A673 (cell line): Measurements from ENCODE around the gene LMO2. TPM values are rescaled to one million over a fixed set of nuclear protein-coding genes. Genes with fewer than 3 reads are reported as not detected.
"Not testable (repeated sequence)": the region's sequence is repeated elsewhere in the genome, so short reads cannot be mapped to it uniquely, and the experiment has no call there.

Source experiments
- BruUV-seq: library from RNA; stranded (reverse); fragments of 400-500 nt; replicated peaks from 2 replicates; lab custom pipeline; 2021; lab: Mats Ljungman, UMichigan
- CTCF ChIA-PET: fragments of 300-600 bp; sonication (Branson Sonifier 250); formaldehyde crosslinking; loops from one replicate; lab custom pipeline; 2022; ENCODE audit warnings: antibody characterized with exemption; lab: Charles Lee
- POLR2A ChIA-PET: fragments of 300-600 bp; sonication (Branson Sonifier 250); formaldehyde crosslinking; loops from one replicate; lab custom pipeline; 2022; ENCODE audit warnings: antibody characterized with exemption; ENCODE audit not compliant: low non-redundant PET; lab: Charles Lee
- DNase-seq: peaks from one replicate; pipeline ENCODE4 v3.0.0-alpha.2; 2015; ENCODE audit warnings: low spot score
- H3K27ac ChIP-seq: fragments of 200-600 bp; sonication (generic); 2 replicates; pipeline ENCODE4 v1.5.1; 2016; ENCODE audit warnings: mixed run types, low read depth, mild to moderate bottlenecking, mixed read lengths, antibody characterized with exemption, low read length; ENCODE audit not compliant: poor library complexity, severe bottlenecking
- H3K27me3 ChIP-seq: fragments of 200-600 bp; sonication (generic); replicated peaks from 2 replicates; pipeline ENCODE4 v1.6.1; 2017; ENCODE audit warnings: mixed run types, low read depth, mild to moderate bottlenecking, mixed read lengths, antibody characterized with exemption, low read length; ENCODE audit not compliant: insufficient read depth, poor library complexity
- H3K36me3 ChIP-seq: fragments of 200-600 bp; sonication (generic); 2 replicates; pipeline ENCODE4 v1.6.1; 2016; ENCODE audit warnings: mixed run types, mild to moderate bottlenecking, mixed read lengths, antibody characterized with exemption, low read length; ENCODE audit not compliant: insufficient read depth, poor library complexity, severe bottlenecking
- H3K4me1 ChIP-seq: fragments of 200-600 bp; sonication (generic); 2 replicates; pipeline ENCODE4 v1.6.1; 2017; ENCODE audit warnings: mixed run types, mild to moderate bottlenecking, mixed read lengths, antibody characterized with exemption, low read length; ENCODE audit not compliant: insufficient read depth, poor library complexity, severe bottlenecking
- H3K4me3 ChIP-seq: fragments of 200-600 bp; sonication (generic); 2 replicates; pipeline ENCODE4 v1.5.1; 2016; ENCODE audit warnings: low read depth, mixed run types, mild to moderate bottlenecking, mixed read lengths, low read length; ENCODE audit not compliant: poor library complexity, severe bottlenecking
- H3K9me3 ChIP-seq: fragments of 200-600 bp; sonication (generic); 2 replicates; pipeline ENCODE4 v1.6.1; 2016; ENCODE audit warnings: mixed run types, low read depth, mild to moderate bottlenecking, mixed read lengths, antibody characterized with exemption, low read length; ENCODE audit not compliant: poor library complexity, severe bottlenecking
- CTCF ChIP-seq: fragments of 300-800, 200-600 bp; sonication (generic); conservative IDR thresholded peaks from 2 replicates; pipeline ENCODE4 v1.5.1; 2017; ENCODE audit warnings: low read depth, mild to moderate bottlenecking, antibody characterized with exemption, low read length, moderate library complexity, mixed read lengths
- EZH2 ChIP-seq: fragments of 200-600 bp; sonication (generic); IDR thresholded peaks from 2 replicates; pipeline ENCODE4 v1.6.1; 2017; ENCODE audit warnings: borderline replicate concordance, low read depth, mild to moderate bottlenecking, mixed read lengths, antibody characterized with exemption, low read length; ENCODE audit not compliant: poor library complexity, severe bottlenecking
- intact Hi-C: fragments of 100-400 bp; cut with micrococcal nuclease; formaldehyde crosslinking; loops from one replicate; pipeline ENCODE4 v1.10.0; 2022; ENCODE audit not compliant: unreplicated experiment
- total RNA-seq: library from RNA; stranded (reverse); gene quantifications from 2 replicates; pipeline ENCODE4 v1.2.3, GENCODE V29; 2021

LMO2 gene
- total RNA-seq, 1 experiment from 2014 or later, result 39.0 TPM

- DNase-seq, result no peak
- Histone ChIP-seq H3K27ac (no peak overlapping the region), H3K9me3 (no peaks in the 10 kb centered on the region), H3K4me1 (no peaks in the 10 kb centered on the region), H3K36me3 (no peaks in the 10 kb centered on the region), H3K4me3 (peak overlapping the region; percentile 42), H3K27me3 (peaks cover 2% of the 10 kb centered on the region)
- CTCF ChIA-PET, result interaction anchor here (0.6 to 3.5 kb wide), 10 partner anchors 14 to 1079 kb away, joined by 3 to 35 read pairs (median 4); no protein-coding TSS in a partner anchor
- intact Hi-C loops, result loop anchor here (1.0 to 10.0 kb wide), 7 partner anchors 21 to 1104 kb away; partner anchors contain the start of genes C11orf91 and CSTF3
- TF ChIP-seq EZH2, result no peak
- TF ChIP-seq CTCF, result no peak
- POLR2A ChIA-PET, result interaction anchor here (0.5 to 0.6 kb wide), 2 partner anchors 338 to 520 kb away, joined by 3 to 4 read pairs; no protein-coding TSS in a partner anchor
- BruUV-seq, result no TSS peak
Measured at GRCh38 chr11:33828604-33829429, 63.1 kb downstream of the LMO2 start.

- no peak for DNase-seq
- Histone ChIP-seq H3K9me3 (no peaks in the 10 kb centered on the region), H3K27ac (no peak overlapping the region), H3K4me3 (no peak overlapping the region), H3K27me3 (peaks cover 6% of the 10 kb centered on the region), H3K4me1 (no peaks in the 10 kb centered on the region), H3K36me3 (no peaks in the 10 kb centered on the region)
- ChIA-PET CTCF (interaction anchor here (0.5 kb wide), 1 partner anchor 127 kb away, joined by 8 read pairs; the partner anchor contains the start of gene C11orf91), POLR2A (no interaction called here)
- intact Hi-C loops, result loop anchor here (5.0 to 10.0 kb wide), 5 partner anchors 110 to 1102 kb away; partner anchors contain the start of genes C11orf91 and CSTF3
- no TSS peak for BruUV-seq
- TF ChIP-seq CTCF (no peak), EZH2 (no peak)
Measured at GRCh38 chr11:33827206-33827605, 64.7 kb downstream of the LMO2 start.

- ChIA-PET CTCF (interaction anchor here (1.0 kb wide), 1 partner anchor 17 kb away, joined by 3 read pairs; no protein-coding TSS in a partner anchor), POLR2A (no interaction called here)
- H3K27ac ChIP-seq, result no peak overlapping the region
- no peak overlapping the region for H3K4me3 ChIP-seq
- no peaks in the 10 kb centered on the region for H3K36me3 ChIP-seq
- BruUV-seq, result no TSS peak
- peaks cover 7% of the 10 kb centered on the region for H3K27me3 ChIP-seq
- no peak for TF ChIP-seq CTCF
- no peak for TF ChIP-seq EZH2
- intact Hi-C loops, result loop anchor here (5.0 to 10.0 kb wide), 5 partner anchors 109 to 1101 kb away; partner anchors contain the start of genes C11orf91 and CSTF3
- H3K9me3 ChIP-seq, result no peaks in the 10 kb centered on the region
- no peak for DNase-seq
- no peaks in the 10 kb centered on the region for H3K4me1 ChIP-seq
Measured at GRCh38 chr11:33825854-33826560, 65.9 kb downstream of the LMO2 start.

- intact Hi-C loops, result loop anchor here (10.0 kb wide), 2 partner anchors 658 to 1098 kb away; partner anchors contain the start of gene CSTF3
- H3K27me3 ChIP-seq, H3K4me1 ChIP-seq, CTCF ChIA-PET, H3K36me3 ChIP-seq, DNase-seq, BruUV-seq, POLR2A ChIA-PET, H3K4me3 ChIP-seq, H3K9me3 ChIP-seq, H3K27ac ChIP-seq: not testable (repeated sequence)
Measured at GRCh38 chr11:33822981-33823380, 68.9 kb downstream of the LMO2 start.
